ENCODE measurements around the gene SLC66A2.
"Not testable (repeated sequence)": the region's sequence is repeated elsewhere in the genome, so short reads cannot be mapped to it uniquely, and the experiment has no call there.

The SLC66A2 gene

DNA sequence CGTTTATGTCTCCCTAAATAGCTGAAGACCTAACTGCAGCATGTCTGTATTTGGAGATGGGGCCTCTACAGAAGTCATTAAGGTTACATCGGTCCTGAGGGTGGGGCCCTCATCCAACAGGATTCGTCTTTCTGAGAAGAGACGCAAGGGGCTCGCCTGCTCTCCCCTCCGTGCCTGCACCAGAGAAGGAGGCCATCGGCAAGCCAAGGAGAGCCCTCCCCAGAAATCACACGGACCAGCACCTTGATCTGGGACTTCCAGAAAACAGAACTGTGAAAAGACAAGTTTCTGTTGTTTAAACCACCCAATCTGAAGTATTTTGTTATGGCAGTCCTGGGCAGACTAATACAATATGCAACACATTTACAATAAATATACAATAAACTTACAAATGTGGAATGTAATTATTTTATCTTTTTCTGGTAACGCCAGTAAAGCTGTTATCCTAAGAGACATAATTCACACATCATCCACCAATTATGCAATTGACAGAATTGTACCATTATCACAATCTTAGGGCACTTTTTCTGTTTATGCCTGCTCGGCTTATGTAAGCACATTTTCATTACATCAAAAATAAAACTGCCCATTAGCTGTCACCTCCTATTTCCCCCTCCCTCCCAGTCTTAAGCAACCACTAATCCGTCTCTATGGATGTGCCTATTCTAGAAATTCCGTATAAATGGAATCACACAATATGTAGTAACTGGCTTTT lies 19.1 kb upstream of the SLC66A2 start:
- DNase-seq (ENCODE audit: low read depth), result no peak

DNA sequence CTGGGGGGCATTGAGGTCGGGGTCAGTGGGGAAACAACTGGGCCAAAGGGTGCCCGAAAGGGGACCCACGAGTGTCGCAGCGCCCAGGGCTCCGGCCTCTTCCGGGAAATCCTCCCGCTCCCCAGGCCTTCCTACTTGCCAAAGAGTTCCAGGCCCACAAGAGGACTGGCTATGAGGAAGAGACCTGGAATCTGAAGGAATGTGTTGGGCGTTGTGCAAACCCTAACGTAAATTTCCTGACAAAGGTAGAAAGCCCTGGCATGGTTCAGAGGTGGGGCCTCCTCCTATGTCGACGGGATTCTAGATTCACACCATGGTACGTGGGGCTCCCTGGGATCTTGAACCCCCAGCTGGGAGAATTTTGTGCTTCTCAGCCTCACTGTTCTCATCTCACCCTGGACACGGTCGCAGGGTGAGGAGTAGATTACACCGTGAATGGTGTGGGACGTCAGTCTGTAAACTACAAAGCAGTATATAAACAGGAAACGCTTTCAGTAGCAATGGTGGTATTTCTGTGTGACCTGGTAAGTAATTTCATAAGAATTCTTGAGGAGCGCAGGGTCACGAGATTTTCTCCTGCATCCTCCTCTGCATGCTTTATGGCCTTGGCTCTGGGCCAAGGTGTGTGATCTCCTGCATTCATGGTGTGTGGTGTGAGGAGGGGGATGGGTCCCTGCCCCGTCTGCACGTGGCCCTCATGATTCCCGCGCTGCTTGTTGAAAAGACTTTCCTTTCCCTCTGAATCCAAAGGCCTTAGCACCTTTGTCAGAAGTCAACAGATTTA lies 13.9 kb upstream of the SLC66A2 start:
- no peak for DNase-seq (ENCODE audit: low read depth)

DNA sequence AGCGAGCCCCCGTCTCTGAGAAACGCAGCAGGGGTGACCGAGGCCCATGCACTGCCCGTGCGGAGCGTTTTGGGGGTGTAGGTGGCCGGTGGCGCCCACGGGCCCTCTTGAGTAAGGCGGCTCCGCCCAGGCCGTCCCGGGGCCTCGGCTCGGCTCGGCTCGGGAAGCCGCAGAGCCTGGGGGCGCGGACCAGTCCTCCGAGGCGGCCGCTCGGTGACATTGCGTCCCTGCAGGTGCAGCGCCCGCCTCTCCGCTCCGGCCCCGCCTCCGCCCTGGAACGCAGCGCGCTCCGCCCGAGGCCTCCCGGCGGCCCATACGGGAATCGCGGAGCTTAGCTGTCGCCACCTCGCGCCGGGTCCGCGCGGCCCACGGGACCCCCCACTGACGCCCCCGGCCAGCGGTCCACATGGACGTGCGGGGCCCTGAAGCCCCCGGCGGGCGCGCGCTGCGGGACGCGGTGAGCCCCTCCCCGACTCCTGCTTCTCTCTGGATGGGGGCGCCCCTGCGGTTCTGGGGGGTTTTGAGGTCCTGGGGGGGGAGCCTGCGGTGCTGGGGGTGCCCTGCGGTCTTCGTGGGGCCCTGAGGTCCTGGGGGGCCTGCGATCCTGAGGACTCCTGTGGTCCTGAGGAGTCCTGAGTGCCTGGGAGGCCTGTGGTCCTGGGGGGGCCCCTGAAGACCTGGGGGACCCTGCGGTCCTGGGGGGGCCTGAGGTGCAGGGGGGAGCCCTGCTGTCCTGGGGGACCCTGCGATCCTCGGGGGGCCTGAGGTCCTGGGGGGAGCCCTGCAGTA lies 13.1 kb upstream of the SLC66A2 start, which contains the start of gene HSBP1L1:
HSBP1L1 (plus strand) TSS at position 314 of the 789 bp plus-strand sequence; CDS start at position 407, 93 bp downstream.
- no peak for DNase-seq (ENCODE audit: low read depth)

- no peak for DNase-seq (ENCODE audit: low read depth)
Observed at GRCh38 chr18:79963658-79964329, 12.3 kb upstream of the SLC66A2 start.

GRCh38 chr18:79962835-79963657 lies 11.6 kb upstream of the SLC66A2 start:
- DNase-seq (ENCODE audit: low read depth), result no peak

DNA sequence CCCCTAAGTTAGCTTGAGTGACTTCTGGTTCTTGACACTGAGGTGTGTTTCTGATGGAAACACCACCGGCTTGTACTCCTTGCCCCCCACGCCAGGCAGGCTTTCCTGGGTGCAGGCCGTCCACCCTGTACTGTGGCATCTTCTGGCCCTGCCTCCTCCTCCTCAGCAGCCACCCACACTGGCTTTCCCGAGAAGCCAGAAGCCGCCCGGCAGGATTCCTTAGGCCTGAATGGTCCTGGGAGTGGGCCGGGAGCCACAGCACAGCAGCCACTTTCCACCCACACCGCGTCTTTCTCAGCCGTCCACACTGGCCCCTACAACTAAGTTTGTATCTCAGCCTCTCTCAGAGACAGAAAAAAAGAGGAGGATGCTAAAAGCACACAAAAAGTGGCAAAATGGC lies 10.9 kb upstream of the SLC66A2 start:
- DNase-seq (ENCODE audit: low read depth), result no peak

- DNase-seq (ENCODE audit: low read depth), result no peak
Observed at GRCh38 chr18:79961527-79962291, 10.3 kb upstream of the SLC66A2 start.

GRCh38 chr18:79960921-79961526 lies 9.6 kb upstream of the SLC66A2 start:
- DNase-seq (ENCODE audit: low read depth), result no peak

DNA sequence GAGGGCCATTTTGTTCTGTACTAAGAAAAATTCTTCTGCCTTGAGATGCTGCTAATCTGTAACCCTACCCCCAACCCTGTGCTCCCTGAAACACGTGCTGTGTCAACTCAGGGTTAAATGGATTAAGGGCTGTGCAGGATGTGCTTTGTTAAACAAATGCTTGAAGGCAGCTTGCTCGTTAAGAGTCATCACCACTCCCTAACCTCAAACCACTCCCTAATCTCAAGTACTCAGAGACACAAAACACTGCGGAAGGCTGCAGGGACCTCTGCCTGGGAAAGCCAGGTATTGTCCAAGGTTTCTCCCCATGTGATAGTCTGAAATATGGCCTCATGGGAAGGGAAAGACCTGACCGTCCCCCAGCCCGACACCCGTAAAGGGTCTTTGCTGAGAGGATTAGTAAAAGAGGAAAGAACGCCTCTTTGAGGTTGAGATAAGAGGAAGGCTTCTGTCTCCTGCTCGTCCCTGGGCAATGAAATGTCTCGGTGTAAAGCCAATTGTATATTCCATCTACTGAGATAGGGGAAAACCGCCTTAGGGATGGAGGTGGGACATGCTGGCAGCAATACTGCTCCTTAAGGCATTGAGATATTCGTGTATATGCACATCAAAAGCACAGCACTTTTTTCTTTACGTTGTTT lies 8.8 kb upstream of the SLC66A2 start:
- DNase-seq (ENCODE audit: low read depth), result not testable (repeated sequence)

DNA sequence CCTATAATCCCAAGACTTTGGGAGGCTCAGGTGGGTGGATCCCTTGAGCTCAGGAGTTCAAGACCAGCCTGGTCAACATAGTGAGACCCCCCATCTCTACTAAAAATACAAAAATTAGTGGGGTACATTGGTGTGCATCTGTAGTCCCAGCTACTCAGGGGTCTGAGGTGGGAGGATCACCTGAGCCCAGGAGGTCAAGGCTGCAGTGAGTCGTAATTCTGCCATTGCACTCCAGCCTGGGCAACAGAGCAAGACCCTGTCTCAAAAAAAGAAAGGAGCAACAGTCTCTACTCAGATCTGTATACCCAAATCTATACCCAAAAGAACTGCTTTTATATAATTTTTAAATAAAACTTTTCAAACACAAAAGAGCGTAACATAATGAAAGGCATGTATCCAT lies 7.5 kb upstream of the SLC66A2 start:
- no peak for DNase-seq (ENCODE audit: low read depth)

DNA sequence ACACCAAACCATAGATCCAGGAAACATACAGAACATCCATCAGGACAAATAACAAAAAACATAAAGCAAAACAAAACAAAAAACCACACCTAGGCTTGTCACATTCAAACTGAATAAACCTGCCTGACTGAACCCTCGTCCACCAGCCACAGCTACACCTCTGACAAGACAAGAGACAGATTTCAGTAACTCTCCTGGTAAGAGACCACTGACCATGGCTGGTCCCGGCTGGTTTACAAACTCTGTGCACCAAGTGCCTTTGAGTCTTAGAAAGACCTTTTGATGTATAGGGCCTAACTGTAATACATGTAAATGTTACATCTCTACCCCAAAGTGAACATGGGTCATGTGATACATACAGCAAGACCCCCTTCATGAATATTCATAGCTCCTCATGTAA lies 4.8 kb upstream of the SLC66A2 start:
- DNase-seq (ENCODE audit: low read depth), result no peak

- DNase-seq (ENCODE audit: low read depth), result no peak
Observed at GRCh38 chr18:79955302-79956075, 4.0 kb upstream of the SLC66A2 start.

- DNase-seq (ENCODE audit: low read depth), result no peak
Observed at GRCh38 chr18:79954791-79955190, 3.3 kb upstream of the SLC66A2 start.

GRCh38 chr18:79953971-79954651 lies 2.7 kb upstream of the SLC66A2 start:
- no peak for DNase-seq (ENCODE audit: low read depth)

GRCh38 chr18:79952996-79953559 lies 1.6 kb upstream of the SLC66A2 start:
- DNase-seq (ENCODE audit: low read depth), result no peak

DNA sequence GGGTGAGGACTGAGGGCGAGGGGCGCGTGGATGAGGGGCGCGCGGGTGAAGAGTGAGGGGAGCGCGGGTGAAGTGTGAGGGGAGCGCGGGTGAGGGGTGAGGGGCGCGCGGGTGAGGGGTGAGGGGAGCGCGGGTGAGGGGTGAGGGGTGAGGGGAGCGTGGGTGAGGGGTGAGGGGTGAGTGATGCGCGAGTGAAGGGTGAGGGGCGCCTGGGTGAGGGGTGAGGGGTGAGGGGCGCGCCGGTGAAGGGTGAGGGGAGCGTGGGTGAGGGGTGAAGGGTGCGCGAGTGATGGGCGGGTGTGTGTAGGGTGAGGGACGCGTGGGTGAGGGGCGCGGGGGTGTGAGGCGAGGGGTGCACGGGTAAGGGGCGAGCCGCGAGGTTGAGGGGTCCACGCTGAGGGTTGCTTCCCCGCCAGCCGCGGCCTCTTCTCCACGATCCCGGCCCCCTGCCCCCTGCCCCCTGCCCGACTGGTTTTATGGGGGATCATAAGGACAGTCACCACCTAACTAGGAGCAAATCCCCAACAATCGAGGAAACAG lies 1.1 kb upstream of the SLC66A2 start:
- DNase-seq (ENCODE audit: low read depth), result no peak

Measured in fibroblast of the conjunctiva (primary cell).